DMS 273 treated with DMSO at 0.1 percent for 48 hours (cell line): Measurements from ENCODE around the gene PRPF6.

Experiments
- DNase-seq: peaks from one replicate; lab custom pipeline; 2025; lab: John Stamatoyannopoulos, UW

Gene PRPF6

GRCh38 chr20:63980806-63981728, at the start of gene PRPF6:
PRPF6 (plus strand) TSS chr20:63981132; CDS start chr20:63981246, 114 bp downstream.
- peak; percentile 86 for DNase-seq

- DNase-seq, result no peak
Measured at GRCh38 chr20:63931735-63932134, 49.2 kb upstream of the PRPF6 start.

GRCh38 chr20:63932606-63933160, 48.2 kb upstream of the PRPF6 start:
- no peak for DNase-seq

DNA sequence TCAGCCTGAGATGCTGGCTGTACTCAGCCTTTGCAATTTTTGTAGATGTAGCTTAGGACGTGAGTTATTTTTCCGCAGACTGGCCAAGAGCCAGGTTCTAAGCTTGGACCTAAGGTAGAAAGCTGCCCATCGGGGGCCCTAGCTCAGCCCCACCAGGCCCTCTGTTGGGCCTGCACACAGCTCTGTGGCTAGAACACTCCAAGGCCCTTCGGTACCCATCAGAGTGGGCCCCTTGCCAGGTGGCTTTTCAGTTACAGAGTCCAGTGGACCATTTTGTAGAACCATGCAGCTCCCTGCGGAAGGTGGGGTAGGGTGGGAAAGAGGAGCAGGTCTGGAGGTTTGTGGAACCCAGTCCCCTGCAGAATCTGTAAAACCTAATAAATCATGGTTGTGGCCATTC, 47.3 kb upstream of the PRPF6 start:
- no peak for DNase-seq

DNA sequence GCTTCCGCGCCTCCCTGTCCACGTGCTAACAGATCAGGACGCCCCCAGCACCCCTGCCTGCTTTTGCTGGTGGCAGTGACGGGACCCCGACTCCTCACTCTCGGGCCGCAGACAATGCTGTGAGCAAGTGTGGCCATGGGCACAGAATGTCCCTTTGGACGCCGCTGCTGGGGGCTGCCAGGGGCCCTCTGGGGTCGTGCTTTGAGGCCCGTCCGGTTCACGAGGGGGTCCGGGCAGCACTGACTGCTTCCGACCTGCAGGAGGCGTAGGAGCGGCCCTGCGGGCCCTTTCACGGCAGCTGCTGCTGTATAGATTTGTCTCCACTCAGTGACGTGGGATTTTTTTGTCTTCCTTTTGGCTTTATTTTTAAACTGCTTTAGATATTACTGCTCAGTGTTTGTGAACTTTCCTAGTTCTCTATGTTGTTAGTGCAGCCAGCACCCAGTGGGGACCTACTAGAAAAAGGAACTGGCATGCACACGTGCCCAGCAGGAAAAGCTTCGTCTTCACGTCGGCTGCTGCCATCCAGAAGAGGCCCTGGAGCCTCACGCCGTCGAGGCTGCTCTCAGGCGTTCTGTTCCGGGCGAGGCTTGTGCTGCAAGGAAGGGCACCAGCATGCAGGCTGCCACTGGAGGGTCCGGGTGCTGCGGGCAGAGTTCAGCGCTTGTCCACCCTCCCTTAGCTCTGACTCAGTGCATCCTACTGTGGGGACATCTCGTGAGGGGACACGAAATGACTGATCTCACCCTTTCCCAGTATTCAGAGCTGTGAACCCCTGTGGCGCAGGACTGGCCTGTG, 46.5 kb upstream of the PRPF6 start:
- DNase-seq, result no peak

DNA sequence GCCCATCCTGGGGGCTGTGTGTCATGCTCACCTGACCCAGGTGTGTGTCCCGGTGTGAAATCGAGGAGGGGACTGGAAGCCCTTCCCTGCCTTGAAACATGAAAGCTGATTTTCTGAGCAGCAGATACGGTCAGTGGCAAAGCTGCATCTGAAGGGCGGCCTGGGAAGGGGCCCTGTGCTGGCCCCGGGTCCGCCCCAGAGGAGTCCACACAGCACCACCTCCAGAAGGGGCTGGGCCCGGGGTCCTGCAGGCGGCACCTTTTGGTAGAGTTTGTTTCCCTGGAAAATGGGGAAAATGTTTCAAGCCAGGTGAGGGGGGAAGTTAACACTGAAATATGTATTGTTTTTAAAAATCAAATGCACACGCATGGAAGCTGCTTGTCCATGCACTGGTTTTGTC, 45.5 kb upstream of the PRPF6 start:
- DNase-seq, result no peak

DNA sequence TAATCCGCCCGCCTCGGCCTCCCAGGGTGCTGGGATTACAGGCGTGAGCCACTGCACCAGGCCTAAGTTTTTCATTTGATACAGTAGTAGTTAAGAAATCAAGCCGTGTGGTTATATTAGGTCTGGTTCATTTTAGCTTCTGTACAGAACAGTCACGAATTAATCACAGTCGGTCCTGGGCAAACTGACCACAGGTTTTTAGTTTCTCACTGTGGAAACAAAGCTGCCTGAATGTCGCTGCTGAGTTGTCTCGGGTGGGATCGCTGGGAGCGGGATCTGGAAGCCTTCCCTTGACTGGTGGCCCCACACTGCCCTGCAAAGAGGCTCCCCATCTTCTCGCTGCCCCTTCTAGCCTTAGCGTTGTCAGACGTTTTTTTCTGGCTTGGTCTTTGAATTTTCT, 43.3 kb upstream of the PRPF6 start:
- DNase-seq, result no peak

GRCh38 chr20:63939061-63939935, 41.6 kb upstream of the PRPF6 start:
- no peak for DNase-seq

DNA sequence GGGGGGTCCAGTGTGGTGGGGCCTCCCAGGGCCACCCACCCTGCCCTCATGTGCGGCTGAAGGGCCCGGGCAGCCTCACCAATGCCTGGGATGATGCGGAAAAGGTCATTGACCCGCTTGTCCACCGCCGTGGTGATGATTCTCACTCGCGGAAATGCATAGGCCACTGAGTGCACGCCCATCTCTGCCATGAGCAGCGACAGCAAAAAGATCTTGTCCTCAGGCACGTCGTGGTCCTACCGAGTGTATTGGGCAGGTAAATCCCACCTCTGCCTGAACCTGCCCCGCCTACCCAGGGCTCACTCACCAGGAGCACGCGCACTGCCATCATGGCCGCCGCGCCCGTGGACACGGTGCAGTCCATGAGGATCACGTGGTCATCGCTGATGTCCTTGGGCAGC, 40.9 kb upstream of the PRPF6 start:
- DNase-seq, result no peak

DNA sequence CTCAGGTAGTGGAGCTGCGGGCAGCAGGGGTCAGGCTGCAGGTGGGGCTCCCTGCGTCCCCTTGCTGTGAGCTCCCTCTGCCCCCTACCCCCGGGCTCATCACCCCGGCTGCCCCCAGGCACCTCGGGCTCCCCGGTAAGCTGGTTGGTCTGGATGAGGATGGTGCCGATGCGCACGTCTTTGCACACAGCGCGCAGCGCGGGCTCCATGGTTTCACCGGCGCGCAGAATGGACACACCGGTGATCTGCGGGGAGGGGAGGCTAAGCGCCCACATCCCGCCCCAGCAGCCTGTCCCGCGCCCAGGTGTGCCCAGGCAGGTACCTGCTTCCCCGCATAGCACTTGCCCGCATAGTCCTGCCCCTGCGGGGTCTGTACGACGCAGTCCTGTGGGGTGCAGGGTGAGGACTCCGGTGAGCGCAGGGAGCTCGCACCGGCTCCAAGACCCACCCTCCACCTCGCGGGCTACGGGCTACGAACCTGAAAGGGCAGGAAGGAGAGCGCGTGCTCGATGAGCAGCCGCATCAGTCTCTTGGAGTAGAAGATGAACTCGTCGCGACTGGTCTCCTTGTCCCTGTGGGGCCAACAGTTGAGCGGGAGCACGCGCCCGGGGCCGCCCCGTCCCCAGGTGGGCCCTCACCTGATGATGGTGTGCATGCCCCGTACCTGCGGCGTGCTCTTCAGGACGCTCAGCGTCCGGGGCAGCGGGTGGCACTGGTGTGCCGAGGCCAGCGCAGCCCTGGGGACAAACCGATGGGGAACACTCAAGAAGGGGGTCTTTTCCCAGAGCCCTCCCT, 40.3 kb upstream of the PRPF6 start:
- DNase-seq, result no peak

GRCh38 chr20:63941282-63942081, 39.5 kb upstream of the PRPF6 start:
- DNase-seq, result no peak

DNA sequence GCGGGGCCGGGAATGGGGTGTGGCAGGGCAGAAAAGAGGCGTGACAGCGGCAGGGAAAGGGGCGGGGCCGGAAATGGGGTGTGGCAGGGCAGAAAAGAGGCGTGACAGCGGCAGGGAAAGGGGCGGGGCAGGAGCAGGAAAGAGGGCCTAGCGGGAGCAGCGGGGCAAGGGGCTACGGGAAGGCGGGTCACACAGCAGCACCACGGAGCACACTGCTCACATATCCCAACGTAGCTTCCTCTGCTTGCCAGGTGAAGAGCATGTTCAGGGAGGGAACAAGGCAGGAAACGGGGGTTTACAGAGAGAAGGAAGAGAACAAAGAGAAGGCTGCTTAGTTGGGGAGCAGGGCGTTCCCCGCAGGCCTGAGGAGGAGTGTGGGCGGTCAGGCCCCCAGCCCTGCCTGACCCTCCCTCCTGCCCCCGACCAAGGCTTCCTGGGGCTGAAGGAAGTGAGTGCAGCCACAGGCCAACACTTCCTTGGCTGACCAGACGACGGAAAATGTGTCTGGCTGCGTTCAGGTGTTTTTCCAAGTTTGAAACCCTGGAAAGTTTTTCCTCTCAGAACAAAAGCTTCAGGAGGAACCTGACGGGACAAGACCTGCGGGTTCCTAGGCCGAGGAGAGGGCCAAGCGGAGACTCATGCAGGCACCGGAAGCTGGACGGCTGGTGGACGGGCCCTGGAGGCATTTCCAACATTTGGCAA, 38.5 kb upstream of the PRPF6 start:
- DNase-seq, result no peak

DNA sequence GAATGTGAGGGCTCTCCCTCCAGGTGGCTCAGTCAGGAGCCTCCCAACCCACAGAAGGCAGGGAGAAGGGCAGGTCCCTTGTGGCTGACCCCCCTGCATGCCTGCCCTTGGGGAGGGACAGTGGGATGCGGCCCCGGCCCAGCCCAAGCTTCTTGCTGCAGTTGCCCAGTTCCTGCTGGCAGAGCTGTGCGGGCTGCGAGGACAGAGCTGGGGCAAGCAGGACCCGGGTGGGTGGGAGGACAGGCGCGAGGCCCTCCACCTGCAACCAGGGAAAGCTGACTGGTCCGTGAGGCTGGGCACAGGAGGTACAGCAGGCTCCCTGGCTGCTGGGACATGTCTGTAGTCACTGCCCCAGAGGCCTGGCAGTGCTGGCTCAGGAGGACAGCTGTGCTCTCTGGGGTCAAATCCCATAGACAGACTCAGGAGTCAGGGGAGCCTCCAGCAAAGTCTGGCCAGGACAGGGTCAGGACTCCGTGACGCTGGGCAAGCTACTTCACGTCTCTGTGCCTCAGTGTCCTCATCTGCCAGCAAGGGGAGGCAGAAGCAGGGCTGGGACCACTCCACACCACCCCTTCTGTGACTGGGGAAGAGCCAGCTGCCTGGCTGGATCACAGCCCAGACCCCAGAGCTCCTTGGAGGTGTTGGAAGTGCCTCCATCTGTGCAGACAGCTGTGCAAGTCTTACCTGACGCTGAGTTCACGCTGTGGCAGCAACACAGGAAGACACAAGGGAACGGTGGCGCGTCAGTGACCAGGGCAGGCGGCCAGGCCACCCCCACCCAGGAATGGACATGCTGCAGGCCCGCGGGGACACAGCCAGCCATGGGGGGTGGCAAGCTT, 37.7 kb upstream of the PRPF6 start:
- peak; percentile 55 for DNase-seq

GRCh38 chr20:63943808-63944077, 37.2 kb upstream of the PRPF6 start:
- DNase-seq, result no peak

DNA sequence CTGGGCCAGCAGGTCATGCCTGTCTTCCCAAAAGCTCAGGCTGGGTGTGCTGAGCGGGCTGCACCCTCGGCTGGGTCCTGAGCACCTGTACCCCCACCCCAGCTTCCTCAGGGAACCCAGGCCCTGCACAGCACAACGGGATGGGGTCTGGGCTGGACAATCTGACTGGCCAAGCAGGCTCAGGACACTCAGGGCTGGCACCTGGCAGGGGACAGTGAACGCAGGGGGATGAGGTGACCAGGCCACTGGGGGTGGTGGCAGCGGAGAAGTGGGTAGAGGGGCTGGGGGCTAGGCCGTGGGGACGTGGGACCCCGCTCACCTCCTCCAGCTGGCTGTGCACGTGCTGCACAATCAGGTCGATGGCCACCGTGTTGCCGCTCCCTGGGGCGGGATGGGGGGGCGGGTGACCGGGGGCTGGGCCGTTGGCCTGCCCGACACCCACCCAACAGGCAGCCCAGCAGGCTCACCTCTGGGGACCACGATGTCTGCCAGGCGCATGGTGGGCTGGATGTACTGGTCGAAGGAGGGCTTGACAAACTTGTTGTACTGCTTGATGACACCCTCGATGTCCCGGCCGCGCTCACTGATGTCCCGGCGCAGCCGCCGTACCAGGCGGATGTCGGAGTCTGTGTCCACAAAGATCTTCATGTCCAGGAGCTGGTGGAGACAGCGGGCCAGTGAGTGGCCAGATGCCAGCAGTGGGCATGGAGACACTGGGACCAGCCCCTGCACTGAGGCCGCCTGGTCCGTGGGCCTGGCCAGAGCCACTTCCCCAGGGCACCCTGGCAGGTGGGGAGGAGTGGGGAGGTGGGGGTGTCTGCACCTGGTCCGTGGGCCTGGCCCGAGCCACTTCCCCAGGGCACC, 36.6 kb upstream of the PRPF6 start:
- no peak for DNase-seq

DNA sequence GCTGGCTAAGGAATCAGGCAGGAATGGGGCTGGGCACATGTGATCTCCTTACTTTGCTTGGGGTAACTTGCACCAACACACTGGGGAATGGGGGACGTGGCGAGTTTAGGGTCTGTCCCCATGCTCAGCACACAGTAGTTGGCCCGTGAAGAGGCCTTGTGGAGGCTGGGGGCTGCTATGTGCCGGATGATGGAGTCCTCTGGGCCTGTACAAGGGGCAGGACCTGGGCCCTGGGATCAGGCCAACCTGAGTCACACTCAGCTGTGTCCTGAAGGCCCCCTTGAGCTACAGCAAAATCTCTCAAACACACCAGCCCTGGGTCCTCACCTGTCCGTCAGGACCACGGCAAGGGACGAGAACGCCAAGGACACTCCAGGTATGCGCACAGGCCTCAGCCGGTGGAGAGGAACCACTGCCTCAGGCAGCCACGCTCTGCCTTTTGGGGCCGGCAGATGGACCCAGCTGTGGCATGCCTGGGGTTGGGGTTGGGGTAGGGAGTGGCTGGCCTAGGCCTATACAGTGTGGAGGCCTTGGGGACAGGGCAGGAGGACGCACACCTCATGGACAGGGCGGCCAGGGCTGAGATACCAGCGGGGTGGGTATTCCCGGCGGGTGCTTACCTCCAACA, 35.8 kb upstream of the PRPF6 start:
- DNase-seq, result no peak
